Thyroid gland (tissue), 4 donors: Measurements from ENCODE around the gene GALNT10. TPM values are rescaled to one million over a fixed set of nuclear protein-coding genes. Genes with fewer than 3 reads are reported as not detected.

Experiments
- DNase-seq, 2 donors: peaks; one replicate each; pipeline ENCODE4 v3.0.0-alpha.2; 2019
- H3K27ac ChIP-seq, 3 donors: fragments of 200-600 bp; sonication (generic); 1 replicate in 2 of 3; 2 replicates in 1 of 3; pipeline ENCODE4 v1.5.1; 2016 to 2019; ENCODE audit warnings: mild to moderate bottlenecking in 1 of 3, moderate library complexity in 1 of 3
- H3K27me3 ChIP-seq: fragments of 200-600 bp; sonication (generic); one replicate; pipeline ENCODE4 v1.5.1; 2019
- H3K36me3 ChIP-seq, 2 donors: fragments of 200-600 bp; sonication (generic); one replicate each; pipeline ENCODE4 v1.5.1; 2016 to 2019
- H3K4me1 ChIP-seq, 2 donors: fragments of 200-600 bp; sonication (generic); one replicate each; pipeline ENCODE4 v1.5.1; 2017 to 2019
- H3K4me3 ChIP-seq, 3 donors: fragments of 200-600 bp; sonication (generic); replicated peaks in 1 of 3; 1 replicate in 2 of 3; 2 replicates in 1 of 3; pipeline ENCODE4 v1.5.1; 2016; ENCODE audit warnings: mild to moderate bottlenecking in 1 of 3
- H3K9me3 ChIP-seq: fragments of 200-600 bp; sonication (generic); one replicate; pipeline ENCODE4 v1.5.1; 2017
- CTCF ChIP-seq, 6 experiments: fragments of 200-600 bp in 3 of 6; fragments of 450-650 bp in 3 of 6; sonication (generic) in 3 of 6; IDR thresholded peaks; one replicate each; pipeline ENCODE4 v1.5.1; 2016 to 2019; ENCODE audit warnings: antibody characterized with exemption in 6 of 6, mild to moderate bottlenecking in 2 of 6, inconsistent platforms in 1 of 6, moderate library complexity in 1 of 6
- POLR2A ChIP-seq, 2 donors: fragments of 450-650 bp; IDR thresholded peaks; one replicate each; pipeline ENCODE4 v1.6.1; 2017; ENCODE audit warnings: antibody characterized with exemption in 2 of 2, mild to moderate bottlenecking in 2 of 2, moderate library complexity in 1 of 2
- WGBS, 2 donors: methylation state at CpG; one replicate each; pipeline ENCODE4 v1.1.5; 2017; 5-methylcytosine and 5-hydroxymethylcytosine counted together
- intact Hi-C: fragments of 100-400 bp; cut with DNase I; formaldehyde crosslinking; loops from one replicate; pipeline ENCODE4 v1.15.1; 2023
- total RNA-seq, 4 donors: library from RNA; depleted of rRNA; stranded (reverse); fragments of >200 nt; gene quantifications; one replicate each; pipeline ENCODE4 v1.2.3, GENCODE V29; 2016

The GALNT10 gene
- total RNA-seq, 4 donors from 2014 or later, result 33.3 to 69.6 (median 58.1) TPM

GRCh38 chr5:154363411-154363810 lies 172.9 kb downstream of the GALNT10 start:
- TF ChIP-seq CTCF (IDR thresholded peaks at IDR 0.05) (no peak), POLR2A (IDR thresholded peaks at IDR 0.05) (no peak)
- 83 to 93% methylated on average over 4 of the region's 4 CpGs for WGBS, 2 donors
- intact Hi-C loops, result no loop called here
- Histone ChIP-seq H3K27ac (no peak overlapping the region), H3K9me3 (no peaks in the 10 kb centered on the region), H3K27me3 (no peaks in the 10 kb centered on the region), H3K4me3 (no peak overlapping the region), H3K36me3 (no peaks in the 10 kb centered on the region), H3K4me1 (peaks cover 12 to 29% of the 10 kb centered on the region in 2 donors)
- no peak for DNase-seq

- H3K27ac ChIP-seq, result no peak overlapping the region
- H3K4me1 ChIP-seq, result peaks cover 14 to 27% of the 10 kb centered on the region in 2 donors
- no peak overlapping the region for H3K4me3 ChIP-seq
- no peak for TF ChIP-seq POLR2A (IDR thresholded peaks at IDR 0.05)
- no peak for TF ChIP-seq CTCF (IDR thresholded peaks at IDR 0.05)
- no peaks in the 10 kb centered on the region for H3K27me3 ChIP-seq
- no peaks in the 10 kb centered on the region for H3K36me3 ChIP-seq
- 78 to 80% methylated on average over 2 of the region's 2 CpGs for WGBS, 2 donors
- no peaks in the 10 kb centered on the region for H3K9me3 ChIP-seq
- DNase-seq, result no peak
- intact Hi-C loops, result no loop called here
These were observed 174.2 kb downstream of the GALNT10 start for GRCh38 chr5:154364771-154365170.

- WGBS, 2 donors, result 13 to 45% methylated on average over 1 of the region's 1 CpG
- Histone ChIP-seq H3K4me1 (peaks cover 21 to 37% of the 10 kb centered on the region in 2 donors), H3K36me3 (no peaks in the 10 kb centered on the region), H3K9me3 (no peaks in the 10 kb centered on the region), H3K27ac (no peak overlapping the region), H3K4me3 (no peak overlapping the region), H3K27me3 (no peaks in the 10 kb centered on the region)
- intact Hi-C loops, result no loop called here
- DNase-seq, result no peak
- TF ChIP-seq CTCF (IDR thresholded peaks at IDR 0.05) (no peak), POLR2A (IDR thresholded peaks at IDR 0.05) (no peak)
These were observed 175.3 kb downstream of the GALNT10 start for GRCh38 chr5:154365823-154366222.

GRCh38 chr5:154366353-154366752 lies 175.8 kb downstream of the GALNT10 start:
- H3K4me3 ChIP-seq, result no peak overlapping the region
- no peaks in the 10 kb centered on the region for H3K27me3 ChIP-seq
- H3K9me3 ChIP-seq, result no peaks in the 10 kb centered on the region
- WGBS, 2 donors, result 86 to 91% methylated on average over 2 of the region's 2 CpGs
- no peak for TF ChIP-seq POLR2A (IDR thresholded peaks at IDR 0.05)
- no peak for TF ChIP-seq CTCF (IDR thresholded peaks at IDR 0.05)
- H3K4me1 ChIP-seq, result peaks cover 25 to 42% of the 10 kb centered on the region in 2 donors
- intact Hi-C loops, result no loop called here
- H3K36me3 ChIP-seq, result no peaks in the 10 kb centered on the region
- peak overlapping the region in 2 of 3 donors; percentile 68 to 86 for H3K27ac ChIP-seq
- DNase-seq, result no peak

- H3K9me3 ChIP-seq, result no peaks in the 10 kb centered on the region
- peak overlapping the region; percentile 68 to 86 (median 68) for H3K27ac ChIP-seq
- H3K27me3 ChIP-seq, result no peaks in the 10 kb centered on the region
- DNase-seq, result no peak
- no peak overlapping the region for H3K4me3 ChIP-seq
- 100% methylated on average over 1 of the region's 1 CpG for WGBS, 2 donors
- peaks cover 27 to 50% of the 10 kb centered on the region in 2 donors for H3K4me1 ChIP-seq
- no peak for TF ChIP-seq POLR2A (IDR thresholded peaks at IDR 0.05)
- TF ChIP-seq CTCF (IDR thresholded peaks at IDR 0.05), result no peak
- intact Hi-C loops, result no loop called here
- no peaks in the 10 kb centered on the region for H3K36me3 ChIP-seq
These were observed 176.6 kb downstream of the GALNT10 start for GRCh38 chr5:154367101-154367500.
